Fibroblast of mammary gland (primary cell): ENCODE measurements around the gene GON4L.
"Not testable (repeated sequence)": the region's sequence is repeated elsewhere in the genome, so short reads cannot be mapped to it uniquely, and the experiment has no call there.

Source experiments
- DNase-seq: peaks from one replicate; pipeline ENCODE4 v3.0.0-alpha.2; 2010; ENCODE audit warnings: low read depth
- H3K4me3 ChIP-seq: 2 replicates; pipeline ENCODE4 v1.5.1; 2011; ENCODE audit warnings: low read depth, mild to moderate bottlenecking, low read length, moderate library complexity; ENCODE audit not compliant: control insufficient read depth
- CTCF ChIP-seq: conservative IDR thresholded peaks from 2 replicates; pipeline ENCODE4 v1.5.1; 2011; ENCODE audit warnings: low read depth, low read length, inconsistent platforms; ENCODE audit not compliant: control insufficient read depth, insufficient read depth

GON4L gene

GRCh38 chr1:155715777-155716176 is 141.2 kb downstream of the GON4L start:
- DNase-seq, result no peak
- no peak overlapping the region for H3K4me3 ChIP-seq
- TF ChIP-seq CTCF, result no peak

GRCh38 chr1:155715056-155715455 is 142.0 kb downstream of the GON4L start:
- DNase-seq, H3K4me3 ChIP-seq: not testable (repeated sequence)

- DNase-seq, result no peak
- TF ChIP-seq CTCF, result no peak
- H3K4me3 ChIP-seq, result no peak overlapping the region
Measured at GRCh38 chr1:155713075-155713474, 143.9 kb downstream of the GON4L start.

GRCh38 chr1:155712636-155713035 is 144.4 kb downstream of the GON4L start:
- DNase-seq, H3K4me3 ChIP-seq: not testable (repeated sequence)
- TF ChIP-seq CTCF, result peak; percentile 3

GRCh38 chr1:155711457-155711856 is 145.6 kb downstream of the GON4L start:
- H3K4me3 ChIP-seq, result not testable (repeated sequence)
- DNase-seq, result peak; percentile 38

GRCh38 chr1:155709391-155709790 is 147.6 kb downstream of the GON4L start:
- no peak for TF ChIP-seq CTCF
- no peak overlapping the region for H3K4me3 ChIP-seq
- DNase-seq, result no peak

- TF ChIP-seq CTCF, result no peak
- no peak overlapping the region for H3K4me3 ChIP-seq
- peak; percentile 66 for DNase-seq
Measured at GRCh38 chr1:155706139-155706538, 150.9 kb downstream of the GON4L start.

- not testable (repeated sequence) for H3K4me3 ChIP-seq, DNase-seq
Measured at GRCh38 chr1:155704414-155704813, 152.6 kb downstream of the GON4L start.

- TF ChIP-seq CTCF, result no peak
- DNase-seq, result no peak
- H3K4me3 ChIP-seq, result no peak overlapping the region
Measured at GRCh38 chr1:155703216-155703615, 153.8 kb downstream of the GON4L start.

- not testable (repeated sequence) for H3K4me3 ChIP-seq, DNase-seq
Measured at GRCh38 chr1:155701675-155702074, 155.3 kb downstream of the GON4L start.
